KMS-11 (cell line): ENCODE results near the gene PHTF1.

ENCODE experiments used
- H2AFZ ChIP-seq: fragments of 200-600 bp; sonication (generic); 2 replicates; pipeline ENCODE4 v1.6.1; 2016; ENCODE audit warnings: antibody characterized with exemption, mixed run types, low read depth
- H3K27ac ChIP-seq: fragments of 200-600 bp; sonication (generic); 2 replicates; pipeline ENCODE4 v1.6.1; 2016; ENCODE audit warnings: mild to moderate bottlenecking, mixed run types
- H3K27me3 ChIP-seq: fragments of 200-600 bp; sonication (generic); 2 replicates; pipeline ENCODE4 v1.6.1; 2017; ENCODE audit warnings: mild to moderate bottlenecking, low read depth, mixed run types, moderate library complexity; ENCODE audit not compliant: insufficient read depth
- H3K36me3 ChIP-seq: fragments of 200-600 bp; sonication (generic); 2 replicates; pipeline ENCODE4 v1.6.1; 2017; ENCODE audit warnings: mild to moderate bottlenecking, mixed run types; ENCODE audit not compliant: insufficient read depth
- H3K4me1 ChIP-seq: fragments of 200-600 bp; sonication (generic); 2 replicates; pipeline ENCODE4 v1.6.1; 2016; ENCODE audit warnings: mild to moderate bottlenecking, low read depth, mixed run types; ENCODE audit not compliant: poor library complexity, severe bottlenecking
- H3K4me2 ChIP-seq: fragments of 200-600 bp; sonication (generic); 2 replicates; pipeline ENCODE4 v1.7.0; 2016; ENCODE audit warnings: mild to moderate bottlenecking, mixed run types
- H3K4me3 ChIP-seq: fragments of 200-600 bp; sonication (generic); IDR thresholded peaks from 2 replicates; pipeline ENCODE4 v1.6.1; 2017; ENCODE audit warnings: low read depth, low read length, mixed read lengths; ENCODE audit not compliant: insufficient read depth
- H3K79me2 ChIP-seq: fragments of 200-600 bp; sonication (generic); 2 replicates; pipeline ENCODE4 v1.6.1; 2016; ENCODE audit warnings: low read depth, mixed run types; ENCODE audit not compliant: insufficient read depth
- H3K9ac ChIP-seq: fragments of 200-600 bp; sonication (generic); 2 replicates; pipeline ENCODE4 v1.6.1; 2016; ENCODE audit warnings: mild to moderate bottlenecking, mixed run types
- H4K20me1 ChIP-seq: fragments of 200-600 bp; sonication (generic); 2 replicates; pipeline ENCODE4 v1.6.1; 2016; ENCODE audit warnings: mild to moderate bottlenecking, mixed run types; ENCODE audit not compliant: insufficient read depth
- TF ChIP-seq, protein P1 (sequence below): fragments of 200-600 bp; sonication (generic); conservative IDR thresholded peaks from 2 replicates; pipeline ENCODE4 v1.6.1; 2017; ENCODE audit warnings: low read depth, mild to moderate bottlenecking, antibody characterized with exemption, low read length, moderate library complexity, mixed read lengths

The PHTF1 gene

DNA sequence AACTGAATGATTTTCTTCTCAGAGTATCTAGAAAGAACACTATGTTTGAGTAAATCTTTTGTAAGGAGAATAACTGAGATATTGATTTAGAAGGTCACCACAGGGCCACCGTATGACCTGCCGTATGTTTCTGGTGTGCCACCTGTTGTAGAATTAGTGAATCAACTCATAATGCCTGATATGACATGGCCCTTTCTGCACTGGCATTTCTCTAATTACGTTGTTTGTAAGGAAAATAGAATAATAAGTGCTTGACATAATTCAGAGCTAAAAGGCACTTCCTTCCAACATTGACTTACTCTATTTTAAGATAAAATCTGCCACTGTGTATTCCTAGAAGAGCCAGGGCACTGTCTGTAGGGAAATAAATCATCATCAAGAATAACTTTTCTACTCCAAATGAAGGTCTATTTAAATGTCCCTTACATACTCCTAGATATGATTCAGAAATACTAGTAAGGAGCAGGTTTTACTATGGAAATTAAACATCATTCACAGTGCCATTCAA lies 101.7 kb downstream of the PHTF1 start:
- no peaks in the 10 kb centered on the region for H3K4me1 ChIP-seq
- no peak overlapping the region for H2AFZ ChIP-seq
- no peaks in the 10 kb centered on the region for H4K20me1 ChIP-seq
- no peaks in the 10 kb centered on the region for H3K27me3 ChIP-seq
- no peak overlapping the region for H3K9ac ChIP-seq
- no peak overlapping the region for H3K4me3 ChIP-seq
- H3K27ac ChIP-seq, result no peak overlapping the region
- no peak overlapping the region for H3K4me2 ChIP-seq
- no peaks in the 10 kb centered on the region for H3K79me2 ChIP-seq
- TF ChIP-seq, protein P1, sequence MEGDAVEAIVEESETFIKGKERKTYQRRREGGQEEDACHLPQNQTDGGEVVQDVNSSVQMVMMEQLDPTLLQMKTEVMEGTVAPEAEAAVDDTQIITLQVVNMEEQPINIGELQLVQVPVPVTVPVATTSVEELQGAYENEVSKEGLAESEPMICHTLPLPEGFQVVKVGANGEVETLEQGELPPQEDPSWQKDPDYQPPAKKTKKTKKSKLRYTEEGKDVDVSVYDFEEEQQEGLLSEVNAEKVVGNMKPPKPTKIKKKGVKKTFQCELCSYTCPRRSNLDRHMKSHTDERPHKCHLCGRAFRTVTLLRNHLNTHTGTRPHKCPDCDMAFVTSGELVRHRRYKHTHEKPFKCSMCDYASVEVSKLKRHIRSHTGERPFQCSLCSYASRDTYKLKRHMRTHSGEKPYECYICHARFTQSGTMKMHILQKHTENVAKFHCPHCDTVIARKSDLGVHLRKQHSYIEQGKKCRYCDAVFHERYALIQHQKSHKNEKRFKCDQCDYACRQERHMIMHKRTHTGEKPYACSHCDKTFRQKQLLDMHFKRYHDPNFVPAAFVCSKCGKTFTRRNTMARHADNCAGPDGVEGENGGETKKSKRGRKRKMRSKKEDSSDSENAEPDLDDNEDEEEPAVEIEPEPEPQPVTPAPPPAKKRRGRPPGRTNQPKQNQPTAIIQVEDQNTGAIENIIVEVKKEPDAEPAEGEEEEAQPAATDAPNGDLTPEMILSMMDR, result no peak
- H3K36me3 ChIP-seq, result no peaks in the 10 kb centered on the region

DNA sequence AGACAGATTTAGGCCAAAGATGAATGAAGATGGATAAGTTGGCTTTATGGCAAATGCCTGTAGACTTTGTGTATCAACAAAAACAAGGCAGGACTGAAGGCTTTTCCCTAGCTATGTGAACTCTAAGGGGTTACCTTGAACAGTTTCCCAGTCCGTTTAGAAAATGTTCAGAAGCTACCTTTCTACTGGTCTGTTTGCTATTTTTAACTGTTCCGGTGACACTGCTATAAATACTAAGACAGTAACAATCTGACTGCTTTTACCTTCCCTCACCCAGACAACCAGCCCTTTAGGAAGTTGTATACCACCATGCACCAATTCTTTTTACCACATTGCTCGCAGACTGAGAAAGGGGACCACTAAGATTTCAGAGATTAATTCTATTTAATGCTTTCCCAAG lies 102.2 kb downstream of the PHTF1 start:
- TF ChIP-seq, protein P1, result no peak
- no peak overlapping the region for H3K4me2 ChIP-seq
- H4K20me1 ChIP-seq, result no peaks in the 10 kb centered on the region
- H2AFZ ChIP-seq, result no peak overlapping the region
- no peak overlapping the region for H3K27ac ChIP-seq
- H3K4me3 ChIP-seq, result no peak overlapping the region
- no peaks in the 10 kb centered on the region for H3K4me1 ChIP-seq
- H3K9ac ChIP-seq, result no peak overlapping the region
- H3K79me2 ChIP-seq, result no peaks in the 10 kb centered on the region
- no peaks in the 10 kb centered on the region for H3K27me3 ChIP-seq
- H3K36me3 ChIP-seq, result no peaks in the 10 kb centered on the region

DNA sequence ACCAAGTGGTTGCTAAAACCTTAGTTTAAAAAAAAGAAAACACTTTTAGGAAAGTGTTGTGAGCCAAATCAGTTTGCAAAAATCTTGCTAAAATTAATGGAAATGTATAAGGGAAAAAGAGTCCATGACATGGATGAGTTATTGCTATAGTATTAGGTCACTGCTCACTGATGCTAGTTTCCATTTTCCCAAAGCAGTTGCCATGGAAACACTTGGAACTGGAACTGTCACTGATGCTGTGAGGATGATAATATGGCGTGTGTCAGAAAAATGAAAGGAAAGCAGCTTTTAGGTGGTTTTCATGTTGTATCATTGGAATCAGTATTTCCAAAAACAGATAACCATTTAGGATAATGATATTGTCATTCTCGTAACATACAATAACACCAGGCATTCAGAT lies 104.4 kb downstream of the PHTF1 start:
- TF ChIP-seq, protein P1, result no peak
- H3K27ac ChIP-seq, result no peak overlapping the region
- no peak overlapping the region for H3K4me3 ChIP-seq
- no peaks in the 10 kb centered on the region for H3K4me1 ChIP-seq
- no peaks in the 10 kb centered on the region for H4K20me1 ChIP-seq
- H3K9ac ChIP-seq, result no peak overlapping the region
- H3K4me2 ChIP-seq, result no peak overlapping the region
- H3K79me2 ChIP-seq, result no peaks in the 10 kb centered on the region
- H2AFZ ChIP-seq, result no peak overlapping the region
- no peaks in the 10 kb centered on the region for H3K36me3 ChIP-seq
- no peaks in the 10 kb centered on the region for H3K27me3 ChIP-seq

DNA sequence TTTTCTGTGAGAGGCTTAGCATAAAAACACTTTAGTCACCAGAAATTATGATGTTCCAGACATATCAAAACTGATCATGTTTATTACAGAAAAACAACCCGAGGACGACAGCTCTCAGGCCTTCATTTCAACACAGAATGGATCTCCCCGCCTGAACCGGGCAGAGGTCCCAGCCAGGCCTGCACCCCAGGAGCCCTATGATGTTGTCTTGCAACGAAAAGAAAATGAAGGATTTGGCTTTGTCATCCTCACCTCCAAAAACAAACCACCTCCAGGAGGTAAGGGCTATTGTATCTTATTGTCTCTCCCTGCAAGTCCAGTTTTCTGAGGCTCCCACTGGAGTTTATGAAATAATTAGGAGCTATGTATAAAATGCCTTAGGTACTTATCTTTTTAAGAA lies 105.5 kb downstream of the PHTF1 start:
- H3K4me1 ChIP-seq, result no peaks in the 10 kb centered on the region
- no peak overlapping the region for H3K4me2 ChIP-seq
- no peaks in the 10 kb centered on the region for H4K20me1 ChIP-seq
- H2AFZ ChIP-seq, result no peak overlapping the region
- H3K4me3 ChIP-seq, result no peak overlapping the region
- TF ChIP-seq, protein P1, result no peak
- H3K36me3 ChIP-seq, result no peaks in the 10 kb centered on the region
- no peak overlapping the region for H3K27ac ChIP-seq
- H3K79me2 ChIP-seq, result no peaks in the 10 kb centered on the region
- H3K27me3 ChIP-seq, result no peaks in the 10 kb centered on the region
- H3K9ac ChIP-seq, result no peak overlapping the region
